ENCODE measurements around the gene ALOX5AP.
A peak's percentile ranks its signal among the peaks of the same experiment; 100 is the strongest.
"Not testable (repeated sequence)": the region's sequence is repeated elsewhere in the genome, so short reads cannot be mapped to it uniquely, and the experiment has no call there.

ALOX5AP gene

DNA sequence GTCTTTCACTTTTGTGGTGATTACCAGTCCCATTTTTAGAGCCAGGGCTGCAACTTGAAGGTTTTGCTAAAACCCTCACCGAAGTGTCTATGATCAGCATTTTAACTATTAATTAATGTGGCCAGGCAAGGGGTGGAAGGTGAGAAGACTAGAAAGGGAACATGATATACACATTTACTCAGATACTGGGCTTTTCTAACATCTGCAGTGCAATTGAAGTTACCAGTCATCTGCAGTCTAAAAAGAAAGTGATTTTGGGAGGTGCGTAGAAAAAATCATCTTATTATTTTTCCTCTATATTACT is 481 bp downstream of the ALOX5AP start:
- no peak for FAIRE-seq
- no peak for DNase-seq (ENCODE audit: insufficient read length, low spot score)

GRCh38 chr13:30736461-30737320 is 1.3 kb downstream of the ALOX5AP start:
- no peak for DNase-seq (ENCODE audit: insufficient read length, low spot score)
- FAIRE-seq: no peak

DNA sequence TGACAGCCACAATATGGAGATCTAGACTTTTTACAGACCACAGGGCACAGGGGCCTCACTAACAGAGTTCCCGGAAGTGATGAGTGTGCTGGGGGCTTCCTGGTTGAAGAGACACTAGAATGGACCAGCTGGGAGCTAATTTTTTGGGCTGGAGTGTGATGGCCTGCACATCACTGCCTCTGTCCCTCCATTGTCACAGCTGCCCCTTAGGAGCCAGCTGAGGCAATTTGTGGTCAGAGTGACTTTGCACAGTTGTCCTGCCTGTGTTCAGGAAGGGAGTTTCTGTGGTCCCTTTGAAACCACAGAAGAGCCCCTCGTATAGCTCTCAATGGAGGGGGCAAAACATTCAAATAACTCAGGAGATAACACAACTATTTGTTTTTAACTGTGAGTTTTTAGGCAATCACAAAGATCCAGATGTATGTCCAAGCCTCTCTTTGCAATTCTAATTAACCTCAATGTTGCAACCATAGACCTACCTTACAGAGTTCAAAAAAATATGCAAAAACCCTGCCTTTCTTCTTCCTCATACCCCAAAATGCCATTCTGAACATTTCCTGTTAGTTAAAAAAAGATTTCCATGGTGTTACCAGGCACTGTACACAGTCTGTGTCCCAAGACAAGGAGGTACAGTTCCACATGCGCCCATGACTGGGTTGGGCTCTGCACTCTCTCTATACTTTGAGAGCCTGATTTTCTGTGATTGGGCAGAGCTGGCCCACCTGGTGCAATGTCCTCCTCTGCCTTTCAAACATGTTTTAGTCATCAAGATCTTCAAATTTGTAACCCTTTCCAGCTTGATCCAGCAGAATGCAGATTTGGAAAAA is 2.4 kb downstream of the ALOX5AP start:
- no peak for DNase-seq (ENCODE audit: insufficient read length, low spot score)
- FAIRE-seq: no peak

DNA sequence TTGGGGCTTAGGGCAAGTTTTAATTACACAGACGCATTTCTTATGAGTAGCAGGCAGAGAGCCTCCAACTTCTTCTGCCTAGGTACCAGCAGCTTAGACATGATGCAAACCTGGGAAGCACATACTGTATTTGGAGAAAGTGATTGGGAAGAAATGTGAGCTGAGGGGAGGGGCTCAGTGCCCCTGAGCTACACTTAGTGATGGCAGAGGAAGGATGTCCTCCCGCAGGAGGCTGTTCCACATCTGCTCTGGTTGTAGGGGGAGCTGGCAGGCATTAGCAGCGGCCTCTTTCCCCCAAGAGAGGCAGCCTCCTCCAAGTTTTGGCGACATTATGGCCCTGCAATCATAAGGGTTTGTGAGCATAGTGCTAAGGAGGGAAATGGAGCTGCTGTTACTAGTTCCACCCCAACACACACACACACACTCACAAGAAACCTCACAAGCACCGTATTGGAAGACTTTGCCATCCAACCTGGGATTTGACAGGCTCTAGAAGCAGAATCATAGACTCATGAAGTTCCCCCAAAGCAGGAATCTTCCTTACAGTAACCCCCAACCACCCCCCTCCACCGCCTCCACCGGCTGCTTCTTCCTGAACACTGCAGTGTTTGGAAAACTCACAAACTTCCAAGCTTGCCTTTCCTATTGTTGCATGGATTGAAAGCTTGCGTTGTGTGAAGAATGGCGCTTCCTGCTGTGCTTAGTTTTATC is 3.3 kb downstream of the ALOX5AP start:
- DNase-seq (ENCODE audit: insufficient read length, low spot score) (no peak), FAIRE-seq (no peak)

DNA sequence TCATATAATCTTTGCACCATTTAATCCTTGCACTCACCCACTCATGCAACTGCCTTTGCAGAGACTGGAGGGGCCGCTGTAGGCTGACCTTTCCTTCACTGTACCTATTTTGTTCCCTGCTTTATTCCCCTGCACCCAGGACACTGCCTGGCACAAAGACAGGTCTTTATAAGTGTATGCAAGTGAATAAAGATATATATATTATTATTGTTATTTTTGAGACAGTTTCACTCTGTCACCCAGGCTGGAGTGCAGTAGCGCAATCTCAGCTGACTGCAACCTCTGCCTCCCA is 3.8 kb downstream of the ALOX5AP start:
- no peak for FAIRE-seq
- no peak for DNase-seq (ENCODE audit: insufficient read length, low spot score)

GRCh38 chr13:30739761-30740642 is 4.7 kb downstream of the ALOX5AP start:
- no peak for FAIRE-seq
- peak; percentile 38 for DNase-seq (ENCODE audit: insufficient read length, low spot score)

DNA sequence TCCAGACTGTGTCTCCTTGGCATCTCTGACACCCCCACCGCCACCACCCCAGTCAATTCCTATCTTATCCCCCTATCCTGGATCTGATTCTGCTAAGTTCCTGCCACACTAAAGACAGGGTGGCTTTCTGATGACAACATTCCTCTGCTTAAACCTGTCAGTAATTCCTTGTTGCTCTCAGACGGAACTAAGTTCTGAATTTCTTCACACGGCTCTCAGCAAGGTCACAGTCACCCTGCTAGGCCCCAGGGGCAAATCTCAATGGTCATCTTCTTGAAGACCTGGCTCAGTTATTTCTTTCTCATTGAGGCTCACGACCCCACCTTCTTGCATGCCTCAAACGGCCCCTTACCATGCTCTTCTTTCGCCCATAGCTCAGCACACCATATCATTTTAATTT is 7.6 kb downstream of the ALOX5AP start:
- DNase-seq (ENCODE audit: insufficient read length, low spot score) (no peak), FAIRE-seq (no peak)

DNA sequence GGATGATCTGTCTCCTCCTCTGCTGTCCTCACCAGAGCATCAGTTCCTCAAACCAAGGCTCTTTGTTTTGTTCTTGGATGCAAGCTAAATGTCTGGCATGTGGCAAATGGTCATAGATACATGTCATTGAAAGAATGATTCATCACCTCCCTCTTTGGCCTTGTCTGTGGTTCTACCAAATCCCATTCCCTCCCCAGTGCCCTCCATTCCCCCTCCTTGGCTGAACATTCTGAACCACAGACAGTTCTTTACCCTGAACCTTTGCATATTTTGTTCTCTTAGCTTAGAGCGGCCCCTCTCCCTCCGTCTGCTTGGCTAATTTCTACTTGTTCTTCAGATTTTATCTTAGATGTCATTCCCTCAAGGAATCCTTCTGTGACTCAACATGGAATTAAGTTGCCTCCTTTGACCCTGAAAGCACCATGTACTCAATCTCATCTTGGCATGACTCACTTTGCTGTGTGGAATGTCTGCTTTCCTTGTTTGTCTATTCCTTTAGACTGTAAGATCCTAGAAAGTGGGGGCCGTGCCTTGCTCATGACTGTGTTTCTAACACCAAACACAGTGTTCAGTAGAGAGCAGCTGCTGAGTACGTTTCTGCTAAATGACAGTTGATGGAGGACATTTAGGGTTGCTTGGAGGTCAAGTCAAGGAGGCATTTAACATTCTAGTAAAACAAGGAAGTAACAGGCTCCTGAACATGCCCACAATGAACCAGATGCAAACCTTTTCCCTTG is 8.1 kb downstream of the ALOX5AP start:
- peak; percentile 81 for DNase-seq (ENCODE audit: insufficient read length, low spot score)
- FAIRE-seq: no peak

DNA sequence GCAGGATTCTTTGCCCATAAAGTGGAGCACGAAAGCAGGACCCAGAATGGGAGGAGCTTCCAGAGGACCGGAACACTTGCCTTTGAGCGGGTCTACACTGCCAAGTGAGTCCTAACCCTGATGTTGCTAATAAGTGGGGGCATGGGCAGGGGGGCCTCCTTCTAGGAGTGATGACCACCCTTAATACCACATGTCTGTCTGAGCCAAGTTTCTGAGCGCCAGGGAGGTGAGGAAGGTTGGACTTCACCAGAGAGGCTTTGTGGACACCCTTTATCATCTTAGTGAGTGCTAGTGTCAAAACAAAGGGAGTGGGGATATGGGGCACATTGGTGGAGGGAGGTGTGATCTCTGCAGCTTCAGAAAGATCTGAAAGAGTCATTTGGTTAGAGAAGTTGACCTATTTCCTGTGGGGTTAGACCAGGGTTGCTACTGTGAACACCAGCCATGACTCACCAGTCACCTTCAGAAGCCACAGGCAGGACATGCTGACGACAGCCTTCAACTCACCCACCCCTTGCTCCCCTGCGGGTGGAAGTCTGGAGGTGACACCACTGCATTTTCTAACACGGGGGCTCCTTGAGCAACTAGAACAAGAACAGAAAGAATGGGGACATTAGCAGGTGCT is 8.8 kb downstream of the ALOX5AP start:
- FAIRE-seq (no peak), DNase-seq (ENCODE audit: insufficient read length, low spot score) (peak; percentile 26)

DNA sequence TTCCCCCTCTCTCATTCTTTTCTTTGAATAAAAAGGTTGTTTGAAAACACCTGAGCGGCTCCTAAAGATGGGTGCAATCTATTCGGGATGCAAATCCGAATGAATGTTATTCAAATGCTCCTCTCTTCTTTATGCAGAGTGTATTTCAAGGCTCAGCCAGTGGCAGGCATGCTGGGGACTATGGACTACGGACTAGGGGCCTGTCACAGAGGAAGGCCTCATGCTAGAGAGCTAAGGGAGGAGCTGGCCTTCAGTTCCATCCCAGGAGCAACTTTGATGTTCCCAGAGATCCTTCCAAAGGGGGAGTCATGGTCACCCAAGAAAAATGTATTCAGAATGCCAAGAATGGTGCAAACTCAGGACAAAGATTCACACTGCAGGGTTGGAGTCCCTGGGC is 9.3 kb downstream of the ALOX5AP start:
- no peak for DNase-seq (ENCODE audit: insufficient read length, low spot score)
- FAIRE-seq: no peak

DNA sequence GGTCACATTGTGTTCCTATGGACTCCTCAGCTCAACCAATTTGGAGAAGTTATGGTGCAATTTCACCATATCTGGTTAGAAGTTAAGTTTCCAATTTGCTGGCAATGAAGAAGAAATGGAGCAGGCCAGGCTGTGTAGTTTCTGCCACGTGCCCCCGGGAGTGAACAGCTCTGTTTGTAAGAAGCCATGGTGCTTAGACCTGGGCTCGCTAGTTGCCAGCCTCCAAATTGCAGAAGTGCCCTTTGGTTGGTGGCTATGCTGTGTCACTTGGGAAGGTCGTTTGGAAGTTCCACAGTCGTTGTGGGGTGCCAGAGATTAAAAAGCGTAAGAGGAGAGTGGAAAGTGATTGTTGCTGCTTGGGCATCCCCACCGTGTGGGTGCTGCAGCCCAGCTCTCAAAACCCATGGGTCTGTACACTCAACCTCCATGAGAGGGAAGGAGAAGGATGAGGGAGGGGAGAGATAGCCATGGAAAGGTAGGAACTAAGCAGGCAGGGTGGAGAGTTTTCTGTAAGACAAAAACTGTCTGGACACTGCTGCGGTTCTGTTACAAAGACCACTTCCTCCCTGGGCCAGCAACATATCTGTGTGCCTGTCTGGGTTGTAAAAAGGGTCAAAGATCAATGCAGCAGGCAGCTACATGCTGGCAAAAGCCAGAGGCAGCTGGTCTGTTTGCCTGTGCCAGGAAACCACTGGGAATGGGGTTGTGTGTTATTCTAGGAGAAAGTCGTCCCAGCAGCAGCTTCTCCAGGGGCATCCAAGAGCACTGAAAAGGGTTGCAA is 10.8 kb downstream of the ALOX5AP start:
- FAIRE-seq: no peak
- DNase-seq (ENCODE audit: insufficient read length, low spot score): no peak

- DNase-seq (ENCODE audit: insufficient read length, low spot score) (no peak), FAIRE-seq (no peak)
These were observed 11.4 kb downstream of the ALOX5AP start for GRCh38 chr13:30746791-30747190.

DNA sequence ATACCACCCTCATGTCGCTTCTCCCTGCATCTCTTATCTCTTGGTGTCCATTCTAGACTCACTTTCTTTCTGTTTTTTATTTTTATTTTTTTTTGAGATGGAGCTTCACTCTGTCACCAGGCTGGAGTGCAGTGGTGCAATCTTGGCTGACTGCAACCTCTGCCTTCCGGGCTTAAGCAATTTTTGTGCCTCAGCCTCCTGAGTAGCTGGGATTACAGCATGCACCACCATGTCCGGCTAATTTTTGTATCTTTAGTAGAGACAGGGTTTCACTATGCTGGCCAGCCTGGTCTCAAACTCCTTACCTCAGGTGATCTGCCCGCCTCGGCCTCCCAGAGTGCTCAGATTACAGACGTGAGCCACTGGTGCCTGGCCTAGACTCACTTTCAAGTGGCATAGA is 12.5 kb downstream of the ALOX5AP start:
- FAIRE-seq; DNase-seq (ENCODE audit: insufficient read length, low spot score): not testable (repeated sequence)

DNA sequence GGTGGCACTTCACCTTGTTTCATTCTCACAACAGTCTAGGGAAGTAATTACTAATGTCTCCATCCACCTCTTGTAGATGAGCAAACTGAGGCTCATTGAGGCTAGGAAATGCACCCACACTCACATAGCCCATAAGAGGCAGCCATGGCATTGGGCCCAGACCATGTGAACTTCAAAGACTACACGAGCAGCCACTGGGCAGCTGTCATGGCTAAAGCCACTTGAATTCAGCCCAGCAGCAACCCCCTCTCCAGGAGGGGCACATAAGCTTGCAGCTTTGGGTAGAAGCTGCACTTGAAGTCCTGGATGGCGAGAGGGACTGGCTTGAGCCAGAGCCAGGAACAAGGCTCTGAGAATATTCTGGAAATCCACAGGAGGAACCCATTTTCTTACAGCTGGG is 13.4 kb downstream of the ALOX5AP start:
- FAIRE-seq (no peak), DNase-seq (ENCODE audit: insufficient read length, low spot score) (no peak)

DNA sequence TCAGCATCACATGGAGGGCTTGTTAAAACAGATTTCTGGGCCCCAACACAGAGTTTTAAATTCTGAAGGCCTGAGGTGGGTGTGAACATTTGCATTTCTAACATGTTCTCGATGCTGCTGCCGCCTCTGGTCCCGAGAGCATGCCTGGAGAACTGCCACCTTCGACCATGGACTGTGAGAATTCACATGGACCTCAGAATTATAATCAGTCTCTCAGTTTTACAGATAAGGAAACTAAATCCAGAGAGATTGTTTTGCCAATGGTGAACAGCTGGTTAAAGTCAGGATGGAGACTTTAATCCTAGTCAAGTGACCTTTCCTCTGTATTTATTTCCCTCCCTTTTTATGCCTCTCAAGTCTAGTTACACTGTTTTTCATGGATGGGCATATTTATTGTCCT is 14.7 kb downstream of the ALOX5AP start:
- DNase-seq (ENCODE audit: insufficient read length, low spot score) (no peak), FAIRE-seq (no peak)

DNA sequence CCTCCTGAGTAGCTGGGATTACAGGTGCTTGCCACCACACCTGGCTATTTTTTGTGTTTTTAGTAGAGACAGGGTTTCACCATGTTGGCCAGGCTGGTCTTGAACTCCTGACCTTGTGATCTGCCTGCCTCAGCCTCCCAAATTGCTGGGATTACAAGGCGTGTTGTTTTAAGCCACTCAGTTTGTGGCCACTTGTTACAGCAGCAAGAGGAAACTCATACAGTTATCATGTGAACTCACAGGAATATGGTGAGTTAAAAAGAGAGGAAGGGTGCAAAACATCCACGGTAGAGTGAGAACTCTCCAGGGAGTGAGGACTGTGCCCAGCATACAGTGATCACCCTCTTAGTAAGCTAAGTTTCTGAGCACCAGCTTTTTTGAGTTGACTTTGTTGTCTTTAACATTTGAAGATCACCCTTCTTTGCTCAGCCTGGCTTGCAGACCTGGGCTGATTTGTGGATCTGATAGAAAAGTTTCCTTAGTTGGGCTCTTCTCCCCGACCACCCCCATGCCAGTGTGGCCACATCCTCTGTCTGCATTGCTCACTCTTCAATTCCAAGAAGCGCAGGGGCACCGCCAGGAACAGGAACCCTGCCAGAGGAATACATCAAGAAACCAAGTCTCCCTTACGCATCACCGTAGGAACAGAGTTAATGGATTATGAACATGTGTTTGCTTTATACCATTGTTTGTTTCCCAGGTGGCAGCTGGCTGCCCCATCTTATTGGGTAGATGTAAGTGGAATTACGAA is 16.0 kb downstream of the ALOX5AP start:
- FAIRE-seq (no peak), DNase-seq (ENCODE audit: insufficient read length, low spot score) (no peak)

DNA sequence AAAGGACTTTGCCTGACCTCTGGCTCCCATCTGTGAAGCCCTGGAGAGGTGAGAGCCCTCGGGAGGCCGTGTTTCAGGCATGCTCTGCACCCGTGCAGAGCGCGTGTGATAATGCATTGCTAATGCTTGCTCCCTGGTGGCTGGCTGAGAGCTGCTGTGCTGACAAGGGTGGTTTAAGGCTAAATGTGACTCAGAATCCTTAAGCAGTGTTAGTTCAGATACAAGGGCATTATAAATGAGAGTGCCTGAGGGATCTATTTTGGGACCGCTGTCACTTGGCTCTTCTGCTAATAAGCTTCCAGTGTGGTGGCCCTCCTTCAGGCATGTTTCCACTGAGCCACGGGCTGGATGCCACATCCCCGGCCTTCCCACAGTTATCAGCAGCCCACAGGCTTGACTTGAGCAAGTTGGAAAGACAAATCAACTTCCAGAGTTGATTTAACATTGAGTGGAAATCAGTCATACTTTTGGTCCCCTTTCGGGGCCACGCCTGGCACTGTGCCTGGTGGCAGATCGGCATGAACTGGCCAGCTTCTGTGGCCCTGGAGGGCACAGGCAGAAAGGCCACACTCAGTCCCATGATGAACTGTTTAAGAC is 17.0 kb downstream of the ALOX5AP start:
- no peak for FAIRE-seq
- no peak for DNase-seq (ENCODE audit: insufficient read length, low spot score)

All from HTR-8/SVneo (cell line).